ENCODE data around the gene LRTM2.

Gene LRTM2

GRCh38 chr12:1820191-1820895 is at the start of gene LRTM2:
Gene LRTM2 (plus strand): TSS chr12:1820565. CDS start chr12:1828149, 7,584 bp downstream.
- no peak for DNase-seq

- no peak for DNase-seq
These were observed 46.3 kb upstream of the LRTM2 start for GRCh38 chr12:1773937-1774655.

GRCh38 chr12:1776170-1776921 is 44.0 kb upstream of the LRTM2 start:
- no peak for DNase-seq

- no peak for DNase-seq
These were observed 42.6 kb upstream of the LRTM2 start for GRCh38 chr12:1777798-1778197.

- DNase-seq: peak; percentile 36
These were observed 41.5 kb upstream of the LRTM2 start for GRCh38 chr12:1778911-1779310.

GRCh38 chr12:1779783-1780182 is 40.6 kb upstream of the LRTM2 start:
- DNase-seq: no peak

- no peak for DNase-seq
These were observed 38.6 kb upstream of the LRTM2 start for GRCh38 chr12:1781772-1782171.

- no peak for DNase-seq
These were observed 38.1 kb upstream of the LRTM2 start for GRCh38 chr12:1782215-1782614.

GRCh38 chr12:1787714-1788113 is 32.7 kb upstream of the LRTM2 start:
- DNase-seq: no peak

GRCh38 chr12:1790444-1790843 is 29.9 kb upstream of the LRTM2 start:
- DNase-seq: no peak

GRCh38 chr12:1791104-1791841 is 29.1 kb upstream of the LRTM2 start:
- peak; percentile 70 for DNase-seq

GRCh38 chr12:1792406-1792805 is 28.0 kb upstream of the LRTM2 start:
- no peak for DNase-seq

GRCh38 chr12:1793426-1794210 is 26.7 kb upstream of the LRTM2 start:
- no peak for DNase-seq

GRCh38 chr12:1794440-1795090 is 25.8 kb upstream of the LRTM2 start:
- no peak for DNase-seq

- no peak for DNase-seq
These were observed 25.1 kb upstream of the LRTM2 start for GRCh38 chr12:1795221-1795784.

- DNase-seq: peak; percentile 95
These were observed 24.4 kb upstream of the LRTM2 start for GRCh38 chr12:1795785-1796514.

- peak; percentile 56 for DNase-seq
These were observed 23.8 kb upstream of the LRTM2 start for GRCh38 chr12:1796515-1797010.

GRCh38 chr12:1797011-1797901 is 23.1 kb upstream of the LRTM2 start:
- DNase-seq: peak; percentile 63

GRCh38 chr12:1797991-1798640 is 22.2 kb upstream of the LRTM2 start:
- DNase-seq: no peak
